ENCODE measurements around the gene FARP1. TPM values are rescaled to one million over a fixed set of nuclear protein-coding genes. Genes with fewer than 3 reads are reported as not detected.

FARP1 gene
- total RNA-seq, 1 experiment from 2014 or later = 5.0 TPM

- no peak for DNase-seq (ENCODE audit: low read depth)
Observed at GRCh38 chr13:98175043-98175442, 32.1 kb downstream of the FARP1 start.

- DNase-seq (ENCODE audit: low read depth) = no peak
Observed at GRCh38 chr13:98175823-98176222, 32.9 kb downstream of the FARP1 start.

- no peak for DNase-seq (ENCODE audit: low read depth)
Observed at GRCh38 chr13:98176777-98177608, 34.1 kb downstream of the FARP1 start, which contains the start of gene RNF113B. TSS of gene RNF113B (minus strand) at chr13:98177269. CDS start at chr13:98177236, 33 bp downstream.

- DNase-seq (ENCODE audit: low read depth) = no peak
Observed at GRCh38 chr13:98180092-98180491, 37.2 kb downstream of the FARP1 start.

- peak; percentile 17 for DNase-seq (ENCODE audit: low read depth)
Observed at GRCh38 chr13:98181111-98181815, 38.4 kb downstream of the FARP1 start.

- no peak for DNase-seq (ENCODE audit: low read depth)
Observed at GRCh38 chr13:98182153-98182552, 39.3 kb downstream of the FARP1 start.

GRCh38 chr13:98182589-98182988 is 39.7 kb downstream of the FARP1 start:
- no peak for DNase-seq (ENCODE audit: low read depth)

GRCh38 chr13:98184792-98185191 is 41.9 kb downstream of the FARP1 start:
- DNase-seq (ENCODE audit: low read depth) = no peak

- DNase-seq (ENCODE audit: low read depth) = no peak
Observed at GRCh38 chr13:98187155-98187964, 44.5 kb downstream of the FARP1 start.

GRCh38 chr13:98187965-98188261 is 45.0 kb downstream of the FARP1 start:
- DNase-seq (ENCODE audit: low read depth) = no peak

GRCh38 chr13:98188544-98189166 is 45.8 kb downstream of the FARP1 start:
- no peak for DNase-seq (ENCODE audit: low read depth)

- no peak for DNase-seq (ENCODE audit: low read depth)
Observed at GRCh38 chr13:98189841-98190505, 47.1 kb downstream of the FARP1 start.

GRCh38 chr13:98190889-98191444 is 48.1 kb downstream of the FARP1 start:
- DNase-seq (ENCODE audit: low read depth) = no peak

- DNase-seq (ENCODE audit: low read depth) = no peak
Observed at GRCh38 chr13:98192008-98192407, 49.1 kb downstream of the FARP1 start.

GRCh38 chr13:98195054-98195791 is 52.3 kb downstream of the FARP1 start:
- no peak for DNase-seq (ENCODE audit: low read depth)

- DNase-seq (ENCODE audit: low read depth) = no peak
Observed at GRCh38 chr13:98198683-98199082, 55.8 kb downstream of the FARP1 start.

- DNase-seq (ENCODE audit: low read depth) = no peak
Observed at GRCh38 chr13:98199480-98199879, 56.6 kb downstream of the FARP1 start.

GRCh38 chr13:98200211-98200878 is 57.5 kb downstream of the FARP1 start:
- DNase-seq (ENCODE audit: low read depth) = no peak

GRCh38 chr13:98201189-98201588 is 58.3 kb downstream of the FARP1 start:
- DNase-seq (ENCODE audit: low read depth) = no peak

GRCh38 chr13:98201984-98202383 is 59.1 kb downstream of the FARP1 start:
- no peak for DNase-seq (ENCODE audit: low read depth)
